Adrenal gland (tissue), 12 donors: ENCODE measurements around the gene BCAT1. TPM values are rescaled to one million over a fixed set of nuclear protein-coding genes. Genes with fewer than 3 reads are reported as not detected.
A peak's percentile ranks its signal among the peaks of the same experiment; 100 is the strongest.
"Not testable (repeated sequence)": the region's sequence is repeated elsewhere in the genome, so short reads cannot be mapped to it uniquely, and the experiment has no call there.

Source experiments
- DNase-seq, 7 donors: peaks; one replicate each; pipeline ENCODE4 v3.0.0-alpha.2; 2019 to 2020
- H3K27ac ChIP-seq, 5 donors: fragments of 200-600 bp; sonication (generic) in 4 of 5; 1 replicate in 3 of 5; 2 replicates in 2 of 5; pipeline versions ENCODE4 v1.5.1 to v1.8.0; 2016 to 2020; ENCODE audit warnings: mild to moderate bottlenecking in 1 of 5
- H3K27me3 ChIP-seq: fragments of 200-600 bp; 2 replicates; pipeline ENCODE4 v1.8.0; 2021
- H3K36me3 ChIP-seq, 2 donors: fragments of 200-600 bp; replicated peaks in 1 of 2; 1 replicate in 1 of 2; 2 replicates in 1 of 2; pipeline versions ENCODE4 v1.5.1 to v1.8.0; 2018 to 2022
- H3K4me1 ChIP-seq, 2 donors: fragments of 200-600 bp; replicated peaks in 1 of 2; 1 replicate in 1 of 2; 2 replicates in 1 of 2; pipeline versions ENCODE4 v1.5.1 to v1.8.0; 2018 to 2021
- H3K4me3 ChIP-seq, 4 donors: fragments of 200-600 bp; sonication (generic) in 3 of 4; one replicate each; pipeline ENCODE4 v1.5.1; 2016 to 2018
- H3K9me3 ChIP-seq, 3 donors: fragments of 200-600 bp; sonication (generic) in 1 of 3; replicated peaks in 1 of 3; 1 replicate in 2 of 3; 2 replicates in 1 of 3; pipeline versions ENCODE4 v1.5.1 to v1.8.0; 2016 to 2021
- CTCF ChIP-seq, 6 experiments: fragments of 450-650 bp in 4 of 6; fragments of 200-600 bp in 2 of 6; sonication (generic) in 1 of 6; IDR thresholded peaks; 1 replicate in 5 of 6; 2 replicates in 1 of 6; pipeline versions ENCODE4 v1.5.1 to v1.8.0; 2016 to 2021; ENCODE audit warnings: antibody characterized with exemption in 6 of 6, mild to moderate bottlenecking in 2 of 6, moderate library complexity in 1 of 6
- POLR2A ChIP-seq, 2 donors: fragments of 450-650 bp; IDR thresholded peaks; one replicate each; pipeline ENCODE4 v1.6.1; 2017; ENCODE audit warnings: antibody characterized with exemption in 2 of 2, mild to moderate bottlenecking in 2 of 2, moderate library complexity in 1 of 2
- WGBS, 4 donors: extraction: QIAGEN DNeasy Blood & Tissue Kit in 2 of 4; methylation state at CpG; one replicate each; pipeline versions ENCODE4 v1.1.5 to v1.1.7; 2013 to 2017; 5-methylcytosine and 5-hydroxymethylcytosine counted together
- intact Hi-C, 2 donors: fragments of 100-400 bp; cut with DNase I; formaldehyde crosslinking; loops; one replicate each; pipeline versions ENCODE4 v1.14.1 to v1.15.0; 2022 to 2023
- polyA plus RNA-seq, 3 donors: library from polyadenylated mRNA; stranded (reverse); fragments of 200-250 nt in 2 of 3; fragments of 350-450 nt in 1 of 3; fragmentation: Illumina TruSeq in 1 of 3; extraction: RNeasy Lipid Tissue Mini Kit (QIAGEN cat#74804) in 1 of 3; gene quantifications; one replicate each; pipeline ENCODE4 v1.2.3, GENCODE V29; 2013 to 2014
- total RNA-seq, 9 donors: library from RNA; depleted of rRNA in 4 of 9; stranded (reverse); fragments of >200 nt in 4 of 9; fragments of 120-200 nt in 1 of 9; fragmentation: NEBNext Ultra II Directional in 1 of 9; extraction: Animal tissue kit (Norgen Biotek cat#: 25700) in 1 of 9; gene quantifications; one replicate each; pipeline versions ENCODE4 v1.1.0 to v1.2.4, GENCODE V29; 2013 to 2023
- donor health status: healthy with polysubstance abuse.
- donor health status: Bipolar disorder and iron deficiency.
- donor health status: DM: yes; HTN: yes; CAD: no.
- donor health status: DM: no; HTN: no; CAD: no.
- donor health status: DM: no; HTN: no; CAD: no.
- donor health status: DM: yes; HTN: yes; CAD: no.

The BCAT1 gene
- total and polyA plus RNA-seq, 12 donors, result 2.1 to 41.5 (median 20.1) TPM

- H3K27ac ChIP-seq, result no peak overlapping the region
- TF ChIP-seq POLR2A (IDR thresholded peaks at IDR 0.05) (no peak), CTCF (IDR thresholded peaks at IDR 0.05) (no peak)
- H3K4me3 ChIP-seq, result no peak overlapping the region
- H3K27me3 ChIP-seq, result no peaks in the 10 kb centered on the region
- H3K4me1 ChIP-seq, result no peaks in the 10 kb centered on the region
- WGBS, 4 donors, result 64 to 81% (median 69%) methylated on average over 2 of the region's 2 CpGs
- H3K9me3 ChIP-seq, result no peaks in the 10 kb centered on the region
- DNase-seq, result no peak
- intact Hi-C loops, result no loop called here
- H3K36me3 ChIP-seq, result no peaks in the 10 kb centered on the region
Observed at GRCh38 chr12:24853588-24853987, 95.3 kb downstream of the BCAT1 start.

- DNase-seq, result no peak
- WGBS, 4 donors, result 85 to 97% (median 93%) methylated on average over 2 of the region's 2 CpGs
- Histone ChIP-seq H3K36me3 (no peaks in the 10 kb centered on the region), H3K4me3 (no peak overlapping the region), H3K9me3 (no peaks in the 10 kb centered on the region), H3K27me3 (no peaks in the 10 kb centered on the region), H3K4me1 (no peaks in the 10 kb centered on the region), H3K27ac (no peak overlapping the region)
- intact Hi-C loops, result no loop called here
- no peak for TF ChIP-seq CTCF (IDR thresholded peaks at IDR 0.05)
- TF ChIP-seq POLR2A (IDR thresholded peaks at IDR 0.05), result no peak
Observed at GRCh38 chr12:24853094-24853493, 95.8 kb downstream of the BCAT1 start.

- Histone ChIP-seq H3K9me3 (no peaks in the 10 kb centered on the region), H3K36me3 (no peaks in the 10 kb centered on the region), H3K4me1 (no peaks in the 10 kb centered on the region), H3K4me3 (no peak overlapping the region), H3K27ac (no peak overlapping the region), H3K27me3 (no peaks in the 10 kb centered on the region)
- intact Hi-C loops, result no loop called here
- WGBS, 4 donors, result 30 to 40% (median 35%) methylated on average over 1 of the region's 1 CpG
- DNase-seq, result no peak
- TF ChIP-seq POLR2A (IDR thresholded peaks at IDR 0.05), result no peak
- TF ChIP-seq CTCF (IDR thresholded peaks at IDR 0.05), result peak in 5 of 6 experiments; percentile 6 to 48 (median 24)
Observed at GRCh38 chr12:24852420-24852819, 96.5 kb downstream of the BCAT1 start.

GRCh38 chr12:24851883-24852282 is 97.0 kb downstream of the BCAT1 start:
- intact Hi-C loops, DNase-seq, H3K27me3 ChIP-seq, H3K4me1 ChIP-seq, H3K36me3 ChIP-seq, H3K27ac ChIP-seq, H3K9me3 ChIP-seq, H3K4me3 ChIP-seq: not testable (repeated sequence)
- WGBS, 4 donors, result 43 to 49% (median 46%) methylated on average over 2 of the region's 2 CpGs

GRCh38 chr12:24851341-24851740 is 97.6 kb downstream of the BCAT1 start:
- intact Hi-C loops, result no loop called here
- Histone ChIP-seq H3K4me1 (no peaks in the 10 kb centered on the region), H3K4me3 (no peak overlapping the region), H3K27ac (no peak overlapping the region), H3K27me3 (no peaks in the 10 kb centered on the region), H3K36me3 (no peaks in the 10 kb centered on the region), H3K9me3 (no peaks in the 10 kb centered on the region)
- TF ChIP-seq CTCF (IDR thresholded peaks at IDR 0.05) (no peak), POLR2A (IDR thresholded peaks at IDR 0.05) (no peak)
- DNase-seq, result no peak
- WGBS, 4 donors, result 85 to 97% (median 89%) methylated on average over 3 of the region's 3 CpGs
